A204.1 (cell line): ENCODE measurements around the gene NUDT7.

ENCODE experiments used
- FAIRE-seq: peaks from 2 replicates; lab custom pipeline; 2012; peaks lifted over from hg19 to GRCh38; lab: Jason Lieb, UNC

NUDT7 gene

DNA sequence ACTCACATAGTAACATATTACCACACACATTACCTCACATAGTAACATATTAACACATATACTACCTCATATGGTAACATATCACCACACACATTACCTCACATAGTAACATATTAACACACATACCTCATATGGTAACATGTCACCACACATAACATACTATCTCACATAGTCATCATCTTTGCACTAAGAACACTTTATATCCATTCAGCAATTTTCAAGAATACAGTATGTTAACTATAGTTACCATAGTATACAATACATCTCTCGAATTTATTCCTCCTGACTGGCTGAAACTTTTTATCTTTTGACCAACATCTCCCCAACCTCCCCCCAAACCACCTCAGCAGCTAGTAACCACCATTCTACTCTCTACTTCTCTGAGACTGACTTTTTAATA is 7.6 kb downstream of the NUDT7 start:
- FAIRE-seq: no peak

DNA sequence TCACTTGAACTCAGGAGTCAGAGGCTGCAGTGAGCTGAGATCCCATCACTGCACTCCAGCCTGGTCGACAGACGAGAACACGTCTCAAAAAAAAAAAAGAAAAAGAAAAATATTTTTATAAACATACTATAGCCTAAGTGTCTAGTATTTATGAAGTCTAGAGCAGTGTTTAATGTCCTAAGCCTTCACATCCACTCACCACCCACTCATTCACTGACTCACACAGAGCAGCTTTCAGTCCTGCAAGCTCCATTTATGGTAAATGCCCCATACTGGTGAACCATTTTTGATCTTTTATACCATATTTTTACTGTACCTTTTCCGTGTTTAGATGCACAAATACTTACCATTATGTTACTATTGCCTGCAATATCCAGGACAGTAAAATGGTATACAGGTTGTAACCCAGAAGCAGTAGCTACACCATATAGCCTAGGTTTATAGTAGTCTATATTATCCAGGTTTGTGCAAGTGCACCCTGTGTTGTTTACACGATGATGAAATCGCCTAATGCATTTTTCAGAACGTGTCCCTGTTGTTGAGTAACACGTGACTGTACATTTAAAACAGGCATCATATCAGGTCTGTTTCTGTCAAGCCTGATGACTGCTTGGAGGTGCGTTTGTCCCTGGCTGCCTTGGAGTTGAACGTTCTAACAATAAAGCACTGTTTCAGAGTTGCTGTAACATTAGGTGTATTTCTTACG is 10.1 kb downstream of the NUDT7 start:
- FAIRE-seq: no peak

DNA sequence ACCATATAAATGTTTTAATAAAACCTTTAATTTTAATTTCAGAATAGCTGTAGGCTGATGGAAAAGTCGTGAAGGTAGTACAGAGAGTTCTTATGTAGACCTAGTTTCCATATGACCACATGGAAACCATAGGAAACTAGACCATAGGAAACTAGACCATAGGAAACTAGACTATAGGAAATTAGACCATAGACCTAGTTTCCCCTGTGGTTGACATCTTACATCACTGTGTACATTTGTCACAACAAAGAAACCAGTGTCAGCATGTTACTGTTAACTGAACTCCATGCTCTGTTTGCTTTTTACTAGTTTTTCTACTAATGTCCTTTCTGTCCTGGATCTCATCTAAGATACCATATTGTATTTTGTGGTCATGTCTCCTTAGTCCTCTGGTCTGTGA is 14.6 kb downstream of the NUDT7 start:
- FAIRE-seq: no peak

DNA sequence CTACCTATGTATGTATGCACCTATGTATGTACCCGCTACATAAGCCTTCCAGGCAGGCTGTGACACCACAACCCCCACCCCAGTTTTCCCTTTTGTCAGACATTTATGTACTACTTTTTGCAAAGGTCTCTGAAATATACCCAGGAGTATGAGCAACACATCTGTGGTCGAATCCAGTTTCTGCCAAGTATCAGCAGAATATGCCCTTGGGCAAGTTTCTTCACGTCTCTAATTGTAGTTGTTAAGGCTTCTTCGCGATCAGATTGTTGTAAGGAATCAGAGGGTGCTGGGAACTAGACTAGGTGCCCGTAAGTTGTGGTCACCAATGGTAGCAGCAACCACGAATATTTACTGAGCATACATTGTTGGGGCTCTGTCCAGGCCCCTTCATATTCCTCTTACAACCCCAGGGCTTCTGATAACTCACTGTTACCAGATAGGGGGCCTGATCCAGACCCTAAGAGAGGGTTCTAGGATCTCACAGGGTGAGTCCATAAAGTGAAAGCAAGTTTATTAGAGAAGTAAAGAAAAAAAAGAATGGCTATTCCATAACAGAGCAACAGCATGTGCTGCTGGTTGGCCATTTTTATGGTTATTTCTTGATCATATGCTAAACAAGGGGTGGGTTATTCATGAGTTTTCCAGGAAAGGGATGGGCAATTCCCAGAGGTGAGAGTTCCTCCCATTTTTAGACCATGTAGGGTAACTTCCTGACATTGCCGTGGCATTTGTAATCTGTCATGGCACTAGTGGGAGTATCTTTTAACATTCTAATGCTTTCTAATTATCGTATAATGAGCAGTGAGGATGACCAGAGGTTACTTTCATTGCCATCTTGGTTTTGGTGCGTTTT is 16.6 kb downstream of the NUDT7 start:
- FAIRE-seq: no peak

DNA sequence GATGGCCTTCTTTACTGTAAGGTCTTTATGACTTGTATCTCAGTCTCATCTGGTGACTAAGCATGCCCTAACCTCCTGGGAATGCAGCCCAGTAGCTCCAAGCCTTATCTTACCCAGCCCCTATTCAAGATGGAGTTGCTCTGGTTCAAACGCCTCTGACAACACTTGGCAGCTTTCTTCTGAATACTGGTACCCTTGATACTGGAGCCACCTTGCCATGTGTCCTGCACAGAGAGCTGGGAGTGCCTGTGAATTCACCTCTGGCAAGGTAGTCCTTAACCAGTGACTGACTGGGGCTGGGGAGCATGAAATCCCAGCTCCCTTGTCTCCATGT is 17.2 kb downstream of the NUDT7 start:
- FAIRE-seq: no peak

DNA sequence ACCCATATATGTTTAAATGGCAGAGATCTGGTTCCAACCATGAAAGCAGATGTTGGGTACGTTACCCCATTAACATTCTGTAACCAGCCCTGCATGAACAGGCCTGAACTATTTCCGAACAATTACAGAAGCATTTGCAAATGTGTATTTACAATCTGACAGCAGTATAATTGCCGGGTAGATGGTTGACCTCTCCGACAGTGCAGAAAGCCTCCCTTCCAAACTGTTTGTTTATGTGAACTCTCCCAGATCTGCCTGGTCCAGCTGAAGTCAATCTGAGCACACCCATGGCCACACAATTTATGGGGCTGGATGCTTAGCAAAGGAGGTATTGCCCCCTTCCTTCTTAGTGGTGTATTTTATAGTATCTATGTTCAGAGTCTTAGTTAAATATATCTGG is 21.8 kb downstream of the NUDT7 start:
- no peak for FAIRE-seq

DNA sequence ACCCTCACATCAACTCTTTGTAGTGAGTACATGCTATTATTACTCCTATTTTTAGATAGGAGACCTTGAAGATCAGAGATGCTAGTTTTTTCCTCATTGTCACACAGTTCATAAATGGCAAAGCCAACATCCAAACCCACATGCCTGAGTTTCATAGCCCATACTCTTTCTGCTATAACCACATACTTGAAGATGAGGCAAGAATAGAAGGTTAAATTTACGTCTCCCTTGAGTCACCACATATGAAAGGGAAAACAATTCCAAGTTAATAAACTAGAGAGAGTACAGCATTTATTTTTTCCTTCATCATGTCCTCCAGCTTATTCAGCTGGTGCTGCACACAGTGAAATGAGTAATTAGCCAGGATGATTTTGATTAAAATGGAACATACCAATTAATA is 23.7 kb downstream of the NUDT7 start:
- FAIRE-seq: no peak

DNA sequence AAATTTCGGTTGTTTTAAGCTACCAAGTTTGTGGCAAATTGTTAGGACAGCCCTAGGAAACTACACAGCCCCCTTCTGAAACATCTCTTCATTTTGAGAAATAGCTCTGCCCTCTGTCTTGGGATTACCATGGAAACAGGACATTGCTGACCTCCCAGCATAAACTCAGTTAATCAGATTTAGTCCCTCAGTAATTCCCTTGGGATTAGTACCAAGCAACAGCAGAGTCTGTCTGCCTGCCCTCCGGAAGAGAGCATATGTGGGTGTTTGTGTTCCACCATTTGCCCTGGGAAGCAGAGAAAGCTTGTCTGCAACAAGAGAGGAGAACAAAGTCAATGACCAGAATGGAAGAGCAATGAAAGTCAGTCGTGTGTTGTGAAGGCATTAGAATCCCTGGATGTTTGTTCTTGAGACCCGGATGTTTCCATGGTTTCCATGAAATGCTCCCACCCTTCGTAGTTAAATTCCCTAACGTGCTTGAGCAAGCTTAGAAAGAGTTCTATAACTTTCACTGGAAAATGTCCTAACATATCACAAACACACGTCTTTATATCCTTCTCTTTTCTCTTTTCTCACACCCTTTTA is 26.2 kb downstream of the NUDT7 start:
- FAIRE-seq: no peak

DNA sequence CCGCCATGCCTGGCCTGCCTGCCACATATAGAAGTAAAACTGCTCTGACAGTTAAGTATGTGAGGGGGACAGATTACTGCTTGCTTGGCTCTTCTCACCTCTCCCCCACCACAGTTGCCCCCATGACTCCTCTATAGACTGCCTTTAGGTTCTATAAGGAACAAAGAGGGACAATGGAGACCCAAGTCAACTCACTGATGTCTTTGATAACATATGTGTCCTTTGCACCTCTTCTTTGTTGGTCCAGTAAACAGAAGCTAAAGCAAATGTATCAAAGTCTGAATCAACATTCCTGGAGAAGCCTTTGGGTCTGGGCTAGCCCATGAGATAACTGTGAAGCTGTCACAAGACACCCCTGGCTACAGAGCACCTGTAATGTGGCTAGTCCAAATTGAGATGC is 27.1 kb downstream of the NUDT7 start:
- FAIRE-seq: no peak

DNA sequence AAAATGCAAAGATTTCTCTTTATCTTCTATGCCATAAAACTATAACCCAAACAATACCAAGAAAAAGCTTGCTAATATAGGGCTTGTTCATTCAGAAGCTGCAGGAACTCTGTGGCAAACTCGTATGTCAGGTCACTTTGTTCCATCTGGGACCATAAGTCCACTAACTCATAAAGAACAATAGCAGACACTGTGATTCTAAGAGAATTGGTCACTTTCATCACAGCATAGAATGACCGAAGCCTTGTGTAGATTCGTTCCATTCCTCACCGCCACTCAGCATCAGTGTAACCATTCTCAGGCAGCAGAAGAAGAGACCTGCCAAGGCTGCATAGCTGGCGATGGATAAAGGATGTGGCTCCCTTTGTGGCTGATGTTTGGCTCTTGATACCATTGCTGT is 35.7 kb downstream of the NUDT7 start:
- no peak for FAIRE-seq

DNA sequence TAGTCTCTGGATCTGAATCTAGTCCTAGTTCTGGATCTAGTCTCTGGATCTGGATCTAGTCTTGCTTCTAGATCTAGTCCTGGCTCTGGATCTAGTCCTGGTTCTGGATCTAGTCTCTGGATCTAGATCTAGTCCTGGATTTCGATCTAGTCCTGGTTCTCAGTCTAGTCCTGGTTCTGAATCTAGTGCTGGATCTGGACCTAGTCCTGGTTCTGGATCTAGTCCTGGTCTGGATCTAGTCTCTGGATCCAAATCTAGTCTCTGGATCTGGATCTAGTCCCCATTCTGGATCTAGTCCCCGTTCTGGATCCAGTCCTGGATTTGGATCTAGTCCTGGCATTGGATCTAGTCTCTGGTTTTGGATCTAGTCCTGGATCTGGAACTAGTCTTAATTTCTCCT is 36.2 kb downstream of the NUDT7 start:
- FAIRE-seq: no peak

DNA sequence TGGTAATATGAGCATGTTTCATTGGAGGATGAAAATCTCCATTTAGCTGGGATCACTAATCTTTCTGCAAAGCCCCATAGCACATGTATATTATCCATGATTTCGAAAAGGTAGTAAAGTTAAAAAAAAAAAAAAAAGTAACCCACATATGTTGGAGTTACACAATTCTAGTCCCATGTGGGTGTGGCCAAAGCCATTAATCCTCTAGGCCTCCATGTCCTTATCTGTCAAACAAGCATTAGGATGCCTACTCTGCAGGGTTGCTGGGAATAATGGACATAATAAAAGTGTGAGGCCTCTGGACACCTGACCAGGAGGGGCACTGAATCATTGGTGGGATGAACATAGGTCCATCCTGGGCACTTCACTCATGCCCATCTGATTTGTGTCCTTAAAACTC is 36.9 kb downstream of the NUDT7 start:
- no peak for FAIRE-seq

DNA sequence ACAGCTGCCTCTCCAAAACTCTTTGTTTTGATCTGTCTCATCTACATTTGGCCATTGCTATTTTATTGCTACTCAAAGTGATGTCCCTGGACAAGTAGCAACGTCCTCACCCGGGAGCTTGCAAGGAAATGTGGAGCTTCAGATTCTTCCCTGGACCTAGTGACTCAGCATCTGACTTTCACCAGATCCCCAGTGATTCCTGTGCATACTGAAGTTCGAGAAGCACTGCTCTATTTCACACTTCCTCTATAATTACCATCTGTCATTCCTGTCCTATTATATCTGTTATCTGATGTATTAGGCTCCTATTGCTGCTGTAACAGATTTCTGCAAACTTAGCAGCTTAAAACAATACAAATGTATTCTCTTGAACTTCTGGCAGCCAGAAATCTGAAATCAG is 37.5 kb downstream of the NUDT7 start:
- no peak for FAIRE-seq

DNA sequence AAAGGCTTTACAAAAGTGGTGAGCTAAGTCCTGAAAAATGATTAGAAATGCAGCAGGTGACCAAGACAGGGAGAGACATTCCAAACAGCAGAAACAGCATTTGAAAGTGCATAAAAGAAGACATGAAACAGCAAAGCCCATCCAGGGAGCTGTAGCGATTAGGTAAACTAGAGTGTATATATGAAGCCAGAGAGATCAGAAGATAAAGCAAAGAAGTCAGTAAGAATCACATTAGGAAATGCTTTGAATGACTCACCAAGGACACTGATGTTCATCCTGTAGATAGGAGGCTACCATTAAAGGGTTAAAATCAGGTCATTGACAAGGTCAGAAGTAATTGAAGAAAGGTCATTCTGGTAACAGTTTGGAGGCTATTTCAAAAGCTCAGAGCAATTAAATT is 38.5 kb downstream of the NUDT7 start:
- FAIRE-seq: no peak

DNA sequence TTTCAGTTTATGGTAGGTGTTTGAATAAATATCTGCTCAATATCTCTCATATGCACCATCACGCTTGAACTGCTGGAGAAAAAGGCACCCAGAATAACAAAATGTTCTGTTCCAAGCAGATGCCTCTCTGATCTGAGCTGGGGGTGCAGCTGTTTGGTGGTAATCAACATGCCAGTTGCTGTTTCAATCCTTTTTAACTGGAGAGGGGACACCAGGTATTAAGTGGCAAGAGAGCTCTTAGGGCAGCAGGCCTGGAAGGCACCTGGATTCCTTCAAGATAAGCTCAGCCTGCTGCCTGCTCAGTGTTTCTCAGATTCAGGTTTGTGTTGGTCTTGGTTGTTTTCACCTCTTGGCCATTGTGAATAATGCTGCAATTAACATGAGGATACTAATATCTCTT is 38.9 kb downstream of the NUDT7 start:
- no peak for FAIRE-seq

DNA sequence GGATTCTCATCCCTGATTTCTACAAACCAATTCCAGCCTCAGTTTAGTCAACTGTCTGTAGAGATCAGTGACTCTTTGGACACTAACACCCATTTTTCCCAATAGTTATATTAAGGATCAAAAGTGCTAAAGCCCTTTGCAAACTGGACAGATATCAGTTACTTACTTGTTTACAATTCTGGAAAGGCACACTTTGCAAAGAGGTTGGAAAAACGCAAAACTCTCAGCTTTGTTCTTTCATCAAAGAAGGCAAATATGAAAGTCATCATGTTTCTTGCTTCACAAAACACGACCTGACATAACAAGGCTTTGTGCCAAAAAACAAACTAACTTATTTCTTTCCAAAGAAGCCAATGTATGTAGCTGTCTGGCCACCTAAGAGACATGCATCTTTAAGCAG is 39.9 kb downstream of the NUDT7 start:
- FAIRE-seq: no peak

DNA sequence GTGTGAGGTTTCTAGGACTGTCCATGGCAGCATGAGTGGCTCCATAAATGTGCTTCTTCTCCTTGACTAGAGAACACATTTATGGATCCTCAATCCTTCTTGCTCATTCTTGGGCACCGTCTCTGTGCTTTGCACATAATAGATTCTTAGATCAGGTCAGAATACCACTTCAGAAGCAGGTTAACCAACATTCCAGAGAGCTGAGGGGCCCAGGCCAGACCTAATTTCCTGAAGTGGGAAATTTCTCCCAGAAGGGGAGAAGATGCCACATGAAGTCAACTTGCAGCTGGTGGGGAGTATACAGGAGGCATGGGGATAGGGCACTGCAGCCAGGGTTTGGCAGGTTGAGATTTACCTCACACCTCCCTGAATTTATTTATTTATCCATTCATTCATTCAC is 41.7 kb downstream of the NUDT7 start:
- no peak for FAIRE-seq

DNA sequence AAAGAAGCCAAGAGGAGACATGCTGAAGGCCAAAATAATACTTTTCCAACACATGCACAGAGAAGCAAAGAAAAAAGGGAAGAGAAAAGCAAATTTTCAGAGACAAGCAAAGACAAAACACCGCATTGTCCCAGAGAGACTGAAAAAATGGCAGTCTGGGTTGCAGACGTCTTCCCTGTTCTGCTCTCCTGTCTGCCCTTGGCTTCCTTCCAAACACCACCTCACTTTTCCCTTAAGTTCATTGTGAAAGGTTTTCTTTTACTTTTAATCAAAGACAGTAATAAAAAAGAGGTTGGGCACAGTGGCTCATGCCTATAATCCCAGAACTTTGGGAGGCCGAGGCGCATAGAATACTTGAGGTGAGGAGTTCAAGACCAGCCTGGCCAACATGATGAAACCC is 44.9 kb downstream of the NUDT7 start:
- no peak for FAIRE-seq

DNA sequence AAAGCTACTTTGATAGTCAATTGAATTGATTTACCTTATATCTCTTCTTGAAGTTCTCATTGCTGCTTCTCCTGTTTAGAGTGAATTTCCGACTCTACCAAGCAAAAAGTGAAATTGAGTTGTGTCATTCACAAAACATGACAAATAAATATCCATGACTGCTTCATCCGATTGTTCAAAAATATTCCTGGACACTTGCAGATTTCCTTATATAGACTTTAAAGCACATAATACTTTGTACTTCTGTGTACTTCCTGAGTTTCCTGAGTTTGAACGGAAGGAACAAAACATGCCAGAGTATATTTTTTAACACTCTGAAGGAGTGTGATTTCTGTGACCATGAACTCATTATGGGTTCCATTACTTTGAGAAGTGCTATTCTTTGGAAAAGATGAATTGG is 45.5 kb downstream of the NUDT7 start:
- no peak for FAIRE-seq

DNA sequence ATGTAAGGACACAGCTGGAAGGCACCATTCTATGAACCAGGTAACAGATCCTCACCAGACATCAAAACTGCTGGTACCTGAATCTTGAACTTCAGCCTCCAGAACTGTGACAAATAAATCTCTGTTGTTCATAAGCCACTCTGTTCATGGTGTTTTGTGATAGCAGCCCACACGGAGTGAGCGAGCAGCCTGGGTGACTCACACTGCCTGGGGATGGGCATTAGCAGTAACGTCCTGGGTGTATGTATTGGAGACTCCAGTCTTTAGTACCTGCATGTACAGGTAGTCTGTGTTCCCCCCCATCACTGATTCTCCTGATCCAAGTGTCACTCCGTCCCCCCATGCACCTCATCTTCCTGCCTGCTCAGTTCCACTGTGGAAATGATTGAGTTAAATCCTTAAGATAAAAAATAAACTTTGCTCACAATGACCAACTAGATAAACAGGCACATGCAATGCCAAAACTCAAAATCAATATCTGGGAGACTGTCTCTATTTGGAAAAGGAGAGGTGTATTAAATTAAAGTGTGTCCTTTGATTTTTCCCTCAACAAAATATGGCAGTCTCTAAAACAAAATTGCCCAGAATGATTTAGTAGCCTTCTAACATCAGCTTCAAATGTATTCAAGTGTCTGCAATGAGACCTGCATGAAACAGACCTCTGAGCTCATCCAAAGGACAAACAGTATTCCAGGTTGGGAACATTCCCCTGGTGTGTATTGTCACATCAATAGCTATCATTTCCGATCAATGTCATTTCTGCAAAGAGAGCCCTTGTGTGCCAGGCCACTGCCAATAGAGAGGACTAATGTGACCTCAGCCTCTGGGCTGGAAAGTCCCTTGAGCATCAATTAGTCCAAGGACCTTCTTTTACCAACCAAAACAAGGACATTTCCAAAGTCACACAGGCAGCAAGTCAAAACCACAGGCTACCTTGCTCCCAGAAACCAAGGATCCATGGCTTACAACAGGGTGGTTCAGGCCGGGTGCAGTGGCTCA is 53.9 kb downstream of the NUDT7 start:
- no peak for FAIRE-seq

DNA sequence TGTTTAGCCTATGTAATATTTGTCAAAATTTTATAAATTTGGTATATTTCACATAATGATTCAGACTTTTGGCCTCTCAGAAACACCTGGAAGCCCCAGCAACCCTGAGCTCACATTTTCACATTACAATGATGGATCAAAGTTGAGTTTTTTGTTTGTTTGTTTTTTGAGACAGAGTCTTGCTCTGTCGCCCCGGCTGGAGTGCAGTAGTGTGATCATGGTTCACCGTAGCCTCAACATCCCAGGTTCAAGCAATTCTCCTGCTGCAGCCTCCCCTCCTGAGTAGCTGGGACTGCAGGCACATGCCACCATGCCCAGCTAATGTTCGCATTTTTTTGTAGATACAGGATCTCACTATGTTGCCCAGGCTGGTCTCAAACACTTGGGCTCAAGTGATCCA is 55.4 kb downstream of the NUDT7 start:
- no peak for FAIRE-seq

DNA sequence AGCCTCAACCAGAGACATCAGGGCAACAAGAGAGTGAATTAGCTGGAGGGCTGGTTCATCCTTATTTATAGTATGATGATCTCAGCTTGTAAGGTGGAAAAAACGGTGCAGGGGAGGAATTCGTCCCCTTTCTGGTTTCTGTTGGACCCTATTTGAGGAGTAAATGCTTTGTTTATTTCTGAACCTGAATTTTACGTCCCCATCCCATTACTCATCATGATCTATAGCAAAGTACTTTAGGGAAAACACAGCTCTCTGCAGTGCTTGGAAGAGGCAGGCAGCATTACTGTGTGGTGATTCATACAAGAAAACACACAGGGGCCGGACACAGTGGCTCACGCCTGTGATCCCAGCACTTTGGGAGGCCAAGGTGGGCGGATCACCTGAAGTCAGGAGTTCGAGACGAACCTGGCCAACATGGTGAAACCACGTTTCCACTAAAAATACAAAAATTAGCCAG is 58.1 kb downstream of the NUDT7 start:
- FAIRE-seq: no peak
